ENCODE results near the gene BRAT1.

DNA sequence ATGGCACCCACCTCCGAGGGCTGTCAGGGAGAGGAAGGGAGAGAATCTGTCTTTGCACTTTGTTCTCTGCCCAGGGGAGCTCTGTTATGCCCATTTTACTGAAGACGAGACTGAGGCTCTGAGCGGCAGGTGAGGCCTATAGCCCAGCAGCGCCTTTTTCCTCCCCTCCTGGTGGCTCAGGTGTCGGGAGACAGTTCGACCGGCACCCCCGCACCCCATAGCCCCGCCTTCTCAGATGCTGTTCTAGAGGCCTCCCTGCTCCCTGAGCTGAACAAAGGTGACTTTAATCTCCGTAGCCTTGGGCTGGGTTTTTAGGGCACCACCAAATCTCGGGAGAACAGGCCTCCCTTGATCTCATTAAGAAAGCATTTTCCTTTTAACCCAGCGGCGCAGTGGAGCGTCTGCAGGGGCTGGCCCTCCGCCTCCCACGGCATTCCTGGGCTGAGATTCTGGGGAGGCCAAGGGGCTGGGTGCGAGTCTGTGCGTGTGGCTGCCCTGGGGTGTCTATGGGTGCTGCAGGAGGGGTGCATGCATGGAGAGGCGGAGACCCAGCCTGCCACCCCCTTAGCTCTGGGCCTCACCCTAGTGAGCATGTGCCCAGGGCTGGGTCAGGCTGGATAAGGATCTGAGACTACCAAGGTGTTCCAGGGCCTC, 32.4 kb downstream of the BRAT1 start:
- TF ChIP-seq, protein P1, sequence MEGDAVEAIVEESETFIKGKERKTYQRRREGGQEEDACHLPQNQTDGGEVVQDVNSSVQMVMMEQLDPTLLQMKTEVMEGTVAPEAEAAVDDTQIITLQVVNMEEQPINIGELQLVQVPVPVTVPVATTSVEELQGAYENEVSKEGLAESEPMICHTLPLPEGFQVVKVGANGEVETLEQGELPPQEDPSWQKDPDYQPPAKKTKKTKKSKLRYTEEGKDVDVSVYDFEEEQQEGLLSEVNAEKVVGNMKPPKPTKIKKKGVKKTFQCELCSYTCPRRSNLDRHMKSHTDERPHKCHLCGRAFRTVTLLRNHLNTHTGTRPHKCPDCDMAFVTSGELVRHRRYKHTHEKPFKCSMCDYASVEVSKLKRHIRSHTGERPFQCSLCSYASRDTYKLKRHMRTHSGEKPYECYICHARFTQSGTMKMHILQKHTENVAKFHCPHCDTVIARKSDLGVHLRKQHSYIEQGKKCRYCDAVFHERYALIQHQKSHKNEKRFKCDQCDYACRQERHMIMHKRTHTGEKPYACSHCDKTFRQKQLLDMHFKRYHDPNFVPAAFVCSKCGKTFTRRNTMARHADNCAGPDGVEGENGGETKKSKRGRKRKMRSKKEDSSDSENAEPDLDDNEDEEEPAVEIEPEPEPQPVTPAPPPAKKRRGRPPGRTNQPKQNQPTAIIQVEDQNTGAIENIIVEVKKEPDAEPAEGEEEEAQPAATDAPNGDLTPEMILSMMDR (conservative IDR thresholded peaks at IDR 0.05): no peak
- TF ChIP-seq ZFX (IDR thresholded peaks at IDR 0.05): no peak
